Erythroblast (primary cell): ENCODE data around the gene SLC5A11.

Experiments used
- GATA1 ChIP-seq: IDR thresholded peaks from 2 replicates; pipeline ENCODE4 v1.6.1; 2011; ENCODE audit warnings: low read depth, mild to moderate bottlenecking, control low read depth, low read length, moderate library complexity
- POLR2A ChIP-seq: IDR thresholded peaks from 2 replicates; pipeline ENCODE4 v1.6.1; 2011; ENCODE audit warnings: mild to moderate bottlenecking, low read length

GRCh38 chr16:24918641-24919040 lies 72.9 kb downstream of the SLC5A11 start:
- TF ChIP-seq POLR2A (no peak), GATA1 (no peak)
